Endodermal cell (in vitro differentiated cells): Measurements from ENCODE around the gene SLK. TPM values are rescaled to one million over a fixed set of nuclear protein-coding genes. Genes with fewer than 3 reads are reported as not detected.

Source experiments
- DNase-seq: peaks from one replicate; pipeline ENCODE4 v3.0.0-alpha.2; 2017
- H3K27ac ChIP-seq: 2 replicates; pipeline ENCODE4 v1.5.1; 2013; ENCODE audit warnings: mild to moderate bottlenecking, low read depth, low read length, moderate library complexity
- H3K27me3 ChIP-seq: 2 replicates; pipeline ENCODE4 v1.6.1; 2013; ENCODE audit warnings: mild to moderate bottlenecking, low read length, moderate library complexity; ENCODE audit not compliant: insufficient read depth, control insufficient read depth, poor library complexity, severe bottlenecking
- H3K36me3 ChIP-seq: 2 replicates; pipeline ENCODE4 v1.7.0; 2013; ENCODE audit warnings: mild to moderate bottlenecking, low read length, moderate library complexity; ENCODE audit not compliant: control insufficient read depth, insufficient read depth
- H3K4me1 ChIP-seq: one replicate; pipeline ENCODE4 v1.7.0; 2013; ENCODE audit warnings: low read length; ENCODE audit not compliant: control insufficient read depth, insufficient read depth
- H3K4me3 ChIP-seq: 2 replicates; pipeline ENCODE4 v1.5.1; 2013; ENCODE audit warnings: mild to moderate bottlenecking, low read length, moderate library complexity
- H3K9ac ChIP-seq: 2 replicates; pipeline ENCODE4 v1.6.1; 2013; ENCODE audit warnings: mild to moderate bottlenecking, low read length, moderate library complexity; ENCODE audit not compliant: poor library complexity, severe bottlenecking; ENCODE audit errors: extremely low read depth
- H3K9me3 ChIP-seq: 2 replicates; pipeline ENCODE4 v1.6.1; 2013; ENCODE audit warnings: mild to moderate bottlenecking, low read length, moderate library complexity; ENCODE audit not compliant: control insufficient read depth
- H3K27ac Mint-ChIP-seq: 2 replicates; pipeline ENCODE4 v1.8.0; 2020; ENCODE audit warnings: mixed read lengths
- H3K27me3 Mint-ChIP-seq: 2 replicates; pipeline ENCODE4 v1.8.0; 2021; ENCODE audit warnings: mild to moderate bottlenecking, mixed read lengths; ENCODE audit not compliant: insufficient read depth
- H3K36me3 Mint-ChIP-seq: 2 replicates; pipeline ENCODE4 v1.8.0; 2020; ENCODE audit warnings: low read depth, mixed read lengths
- H3K4me1 Mint-ChIP-seq: 2 replicates; pipeline ENCODE4 v1.8.0; 2020; ENCODE audit warnings: mixed read lengths
- H3K4me3 Mint-ChIP-seq: 2 replicates; pipeline ENCODE4 v1.8.0; 2020; ENCODE audit warnings: mild to moderate bottlenecking, moderate library complexity, mixed read lengths
- H3K9me3 Mint-ChIP-seq: 2 replicates; pipeline ENCODE4 v1.8.0; 2020; ENCODE audit warnings: mild to moderate bottlenecking, mixed read lengths
- WGBS, 2 experiments: methylation state at CpG; one replicate each; pipeline versions ENCODE4 v1.1.5 to v1.1.7; 2013; ENCODE audit warnings: missing lambda C conversion rate in 2 of 2, mixed read lengths in 1 of 2; ENCODE audit not compliant: insufficient coverage in 1 of 2, insufficient read length in 1 of 2; 5-methylcytosine and 5-hydroxymethylcytosine counted together
- long read RNA-seq, 4 experiments: library from polyadenylated mRNA in 2 of 4; library from RNA in 1 of 4; library from capped mRNA in 1 of 4; stranded (forward) in 3 of 4; unstranded in 1 of 4; transcript quantifications; one replicate each; pipeline ENCODE4 v2.0.0, GENCODE V29; 2020 to 2021; ENCODE audit warnings: inconsistent platforms in 1 of 4
- polyA plus RNA-seq, 2 experiments: library from polyadenylated mRNA; stranded (reverse); fragments of 50-300 nt; gene quantifications; one replicate each; pipeline ENCODE4 v1.2.3, GENCODE V29; 2013
- total RNA-seq, 2 donors: library from RNA; stranded (reverse); fragmentation: NEBNext Ultra II Directional in 1 of 2; extraction: Animal tissue kit (Norgen Biotek cat#: 25700) in 1 of 2; gene quantifications; 2 replicates in 1 of 2; 3 replicates in 1 of 2; pipeline ENCODE4 v1.2.1, GENCODE V29; 2021
- TF ChIP-seq, protein P1 (sequence below): fragments of 200-600 bp; sonication (generic); conservative IDR thresholded peaks from 2 replicates; pipeline ENCODE4 v1.5.0; 2021; ENCODE audit warnings: antibody characterized with exemption, mild to moderate bottlenecking

Gene SLK
- 10 to 100 TPM; 23.4 to 32.9 TPM for total RNA-seq
- polyA plus RNA-seq (2013, experiment 1 of 2): 20.1 TPM
- polyA plus RNA-seq (2013, experiment 2 of 2): 25.9 TPM
- long read RNA-seq, experiment 1, full-length matches to known transcripts: 3 of 21 reads
- long read RNA-seq, experiment 1, partial matches to known transcripts: 9 of 21 reads
- long read RNA-seq, experiment 1, other reads (novel, unspliced or antisense): 9 of 21 reads
- long read RNA-seq, experiment 2, full-length matches to known transcripts: 46 of 74 reads
- long read RNA-seq, experiment 2, partial matches to known transcripts: 21 of 74 reads
- long read RNA-seq, experiment 2, other reads (novel, unspliced or antisense): 7 of 74 reads
- long read RNA-seq, experiment 3, partial matches to known transcripts: 4 of 6 reads
- long read RNA-seq, experiment 3, other reads (novel, unspliced or antisense): 2 of 6 reads
- long read RNA-seq, experiment 4, partial matches to known transcripts: 1 of 3 reads
- long read RNA-seq, experiment 4, other reads (novel, unspliced or antisense): 2 of 3 reads

DNA sequence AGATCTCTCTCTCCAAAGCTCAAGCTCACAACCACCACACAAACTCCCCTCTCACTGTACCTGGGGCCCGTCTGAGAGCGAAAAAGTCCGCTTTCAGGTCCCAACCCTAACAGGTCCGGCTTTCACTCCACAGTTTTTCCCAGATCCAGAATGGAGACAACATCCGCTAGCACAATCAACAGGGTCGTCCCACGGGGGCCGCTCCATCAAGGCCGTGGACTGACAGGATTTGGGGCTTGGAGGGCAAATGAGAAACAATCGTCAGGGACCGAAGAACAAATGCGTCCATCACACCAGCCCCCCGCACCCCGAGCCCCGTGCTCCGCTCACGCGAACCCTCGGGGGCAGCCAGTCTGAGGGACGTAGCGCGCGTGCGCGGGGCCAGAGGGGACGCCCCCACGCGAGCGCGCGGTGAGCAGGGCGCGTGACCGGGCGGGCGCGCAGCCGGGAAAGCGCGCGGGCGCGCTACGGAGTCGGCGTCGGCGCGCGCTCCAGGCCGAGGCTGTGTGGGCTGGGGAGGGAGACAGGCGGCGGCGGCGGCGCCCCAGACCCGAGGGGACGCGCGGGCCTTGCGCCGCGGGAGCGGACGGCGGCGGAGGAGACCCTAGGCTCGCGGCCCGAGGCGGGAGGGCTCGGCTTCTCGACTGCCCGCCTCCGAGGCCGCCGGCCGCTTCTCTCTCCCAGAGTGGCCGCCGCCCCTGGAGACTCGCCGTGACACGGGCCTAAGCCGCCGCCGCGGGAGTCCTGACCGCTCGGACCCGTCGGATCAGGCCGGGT lies at the start of gene SLK:
Gene SLK, plus strand, starts transcription at position 470 of the 777 bp plus-strand sequence. CDS start 606 bp downstream, outside the sequence.
- H3K27me3 ChIP-seq: no peaks in the 10 kb centered on the region
- peak within 1 kb of the TSS; percentile 100 for H3K4me3 ChIP-seq
- H3K27ac Mint-ChIP-seq: peak within 1 kb of the TSS; percentile 89
- H3K9me3 Mint-ChIP-seq: no peaks in the 10 kb centered on the region
- peak within 1 kb of the TSS; percentile 86 for H3K4me3 Mint-ChIP-seq
- TF ChIP-seq, protein P1, sequence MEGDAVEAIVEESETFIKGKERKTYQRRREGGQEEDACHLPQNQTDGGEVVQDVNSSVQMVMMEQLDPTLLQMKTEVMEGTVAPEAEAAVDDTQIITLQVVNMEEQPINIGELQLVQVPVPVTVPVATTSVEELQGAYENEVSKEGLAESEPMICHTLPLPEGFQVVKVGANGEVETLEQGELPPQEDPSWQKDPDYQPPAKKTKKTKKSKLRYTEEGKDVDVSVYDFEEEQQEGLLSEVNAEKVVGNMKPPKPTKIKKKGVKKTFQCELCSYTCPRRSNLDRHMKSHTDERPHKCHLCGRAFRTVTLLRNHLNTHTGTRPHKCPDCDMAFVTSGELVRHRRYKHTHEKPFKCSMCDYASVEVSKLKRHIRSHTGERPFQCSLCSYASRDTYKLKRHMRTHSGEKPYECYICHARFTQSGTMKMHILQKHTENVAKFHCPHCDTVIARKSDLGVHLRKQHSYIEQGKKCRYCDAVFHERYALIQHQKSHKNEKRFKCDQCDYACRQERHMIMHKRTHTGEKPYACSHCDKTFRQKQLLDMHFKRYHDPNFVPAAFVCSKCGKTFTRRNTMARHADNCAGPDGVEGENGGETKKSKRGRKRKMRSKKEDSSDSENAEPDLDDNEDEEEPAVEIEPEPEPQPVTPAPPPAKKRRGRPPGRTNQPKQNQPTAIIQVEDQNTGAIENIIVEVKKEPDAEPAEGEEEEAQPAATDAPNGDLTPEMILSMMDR: no peak
- peak within 1 kb of the TSS; percentile 70 for H3K9ac ChIP-seq
- peaks cover 2% of the 10 kb centered on the region for H3K27me3 Mint-ChIP-seq
- no peaks in the 10 kb centered on the region for H3K36me3 ChIP-seq
- H3K4me1 ChIP-seq: no peaks in the 10 kb centered on the region
- H3K27ac ChIP-seq: no peak within 1 kb of the TSS
- no peaks in the 10 kb centered on the region for H3K36me3 Mint-ChIP-seq
- peak; percentile 79 for DNase-seq
- WGBS, 2 experiments: 3 to 21% methylated on average over 5 to 92 of the region's 92 CpGs
- peaks cover 13% of the 10 kb centered on the region for H3K4me1 Mint-ChIP-seq
- no peaks in the 10 kb centered on the region for H3K9me3 ChIP-seq

GRCh38 chr10:103917302-103918052 lies 49.5 kb upstream of the SLK start:
- whole genome bisulfite sequencing, 2 experiments: 14 to 29% methylated on average over 22 to 29 of the region's 29 CpGs
- H3K27me3 Mint-ChIP-seq: no peaks in the 10 kb centered on the region
- TF ChIP-seq, protein P1: no peak
- peak overlapping the region; percentile 96 for H3K27ac Mint-ChIP-seq
- peaks cover 7% of the 10 kb centered on the region for H3K4me1 Mint-ChIP-seq
- no peak for DNase-seq
- Histone ChIP-seq H3K9ac (peak overlapping the region; percentile 65), H3K27me3 (no peaks in the 10 kb centered on the region), H3K36me3 (peaks cover 15% of the 10 kb centered on the region), H3K9me3 (peaks cover 16% of the 10 kb centered on the region), H3K27ac (peak overlapping the region; percentile 72), H3K4me1 (peaks cover 5% of the 10 kb centered on the region), H3K4me3 (peak overlapping the region; percentile 95)
- peaks cover 25% of the 10 kb centered on the region for H3K36me3 Mint-ChIP-seq
- peak overlapping the region; percentile 87 for H3K4me3 Mint-ChIP-seq
- peaks cover 18% of the 10 kb centered on the region for H3K9me3 Mint-ChIP-seq
